Choroid plexus epithelial cell (primary cell): Measurements from ENCODE around the gene ALAS2.
A peak's percentile ranks its signal among the peaks of the same experiment; 100 is the strongest.
"Not testable (repeated sequence)": the region's sequence is repeated elsewhere in the genome, so short reads cannot be mapped to it uniquely, and the experiment has no call there.

Experiments used
- DNase-seq: peaks from one replicate; pipeline ENCODE4 v3.0.0-alpha.2; 2010; ENCODE audit warnings: low read depth
- H3K4me3 ChIP-seq: 2 replicates; pipeline ENCODE4 v1.5.1; 2011; ENCODE audit warnings: low read depth, mild to moderate bottlenecking, control low read depth, low read length, moderate library complexity
- CTCF ChIP-seq: conservative IDR thresholded peaks from 2 replicates; pipeline ENCODE4 v1.5.1; 2011; ENCODE audit warnings: low read depth, mild to moderate bottlenecking, control low read depth, inconsistent platforms, low read length, moderate library complexity

Gene ALAS2

GRCh38 chrX:55030271-55031205 is at the start of gene ALAS2:
Gene ALAS2 (minus strand): TSS chrX:55030977. CDS start chrX:55026000, 4,977 bp downstream.
- DNase-seq: no peak
- no peak for TF ChIP-seq CTCF
- H3K4me3 ChIP-seq: no peak within 1 kb of the TSS

- TF ChIP-seq CTCF: no peak
- no peak for DNase-seq
- H3K4me3 ChIP-seq: no peak within 1 kb of the TSS
Measured at GRCh38 chrX:55074851-55075467, 44.2 kb upstream of the ALAS2 start, which contains the start of gene PAGE2B. Gene PAGE2B (plus strand): TSS chrX:55075030. CDS start chrX:55076042, 1,012 bp downstream.

- DNase-seq: no peak
- no peak for TF ChIP-seq CTCF
- no peak overlapping the region for H3K4me3 ChIP-seq
Measured at GRCh38 chrX:55072286-55072685, 41.5 kb upstream of the ALAS2 start.

GRCh38 chrX:55067180-55067579 is 36.4 kb upstream of the ALAS2 start:
- not testable (repeated sequence) for DNase-seq, H3K4me3 ChIP-seq

GRCh38 chrX:55057675-55058249 is 27.0 kb upstream of the ALAS2 start:
- DNase-seq: peak; percentile 59
- peak overlapping the region; percentile 1 for H3K4me3 ChIP-seq
- TF ChIP-seq CTCF: peak; percentile 69

GRCh38 chrX:55056820-55057674 is 26.3 kb upstream of the ALAS2 start:
- TF ChIP-seq CTCF: no peak
- H3K4me3 ChIP-seq: peak overlapping the region; percentile 1
- peak; percentile 75 for DNase-seq

- not testable (repeated sequence) for DNase-seq, H3K4me3 ChIP-seq
Measured at GRCh38 chrX:55050599-55050998, 19.8 kb upstream of the ALAS2 start.
